NCI-H2227 (cell line): ENCODE measurements around the gene RC3H1.

ENCODE experiments used
- DNase-seq: peaks from one replicate; lab custom pipeline; 2025; ENCODE audit not compliant: unreplicated experiment; lab: John Stamatoyannopoulos, UW

RC3H1 gene

DNA sequence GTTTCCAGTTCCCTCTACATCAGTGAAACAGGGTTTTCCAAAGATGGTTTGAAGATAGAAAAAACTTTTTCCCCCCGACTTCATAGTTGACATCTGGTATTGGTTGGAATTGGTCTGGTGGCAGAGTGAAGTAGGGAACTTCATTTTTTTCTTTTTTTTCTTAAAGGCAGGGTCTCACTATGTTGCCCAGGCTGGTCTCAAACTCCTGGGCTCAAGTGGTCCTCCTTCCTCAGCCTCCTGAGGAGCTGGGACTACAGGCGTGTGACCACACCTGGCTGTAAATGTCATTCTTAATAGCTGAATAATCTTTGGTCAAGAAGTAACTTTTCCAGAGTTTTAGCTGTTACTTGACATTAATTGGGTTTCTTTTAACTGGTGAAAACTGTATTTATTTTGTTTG lies 132.3 kb downstream of the RC3H1 start:
- DNase-seq, result no peak

- DNase-seq, result no peak
These were observed 133.4 kb downstream of the RC3H1 start for GRCh38 chr1:173888749-173889148.

DNA sequence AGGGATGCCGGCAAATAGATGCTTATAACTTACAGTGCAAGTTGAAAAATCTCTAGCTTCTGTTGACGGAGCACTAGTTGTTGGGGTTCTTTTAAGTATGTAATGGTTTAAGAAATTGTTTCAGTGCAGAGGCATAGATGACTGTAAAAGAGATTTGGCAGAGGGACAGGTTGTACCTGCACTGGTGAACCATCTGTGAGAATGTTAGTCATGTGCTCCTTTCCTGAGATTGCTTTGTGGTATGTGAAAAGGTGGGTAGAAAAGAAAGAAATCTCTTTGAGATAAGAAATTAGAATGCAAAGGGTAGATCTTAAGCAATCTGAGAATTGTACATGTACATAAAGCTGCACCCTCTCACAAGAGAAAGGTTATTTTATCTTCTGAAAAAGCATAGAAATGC lies 134.5 kb downstream of the RC3H1 start:
- DNase-seq, result no peak

DNA sequence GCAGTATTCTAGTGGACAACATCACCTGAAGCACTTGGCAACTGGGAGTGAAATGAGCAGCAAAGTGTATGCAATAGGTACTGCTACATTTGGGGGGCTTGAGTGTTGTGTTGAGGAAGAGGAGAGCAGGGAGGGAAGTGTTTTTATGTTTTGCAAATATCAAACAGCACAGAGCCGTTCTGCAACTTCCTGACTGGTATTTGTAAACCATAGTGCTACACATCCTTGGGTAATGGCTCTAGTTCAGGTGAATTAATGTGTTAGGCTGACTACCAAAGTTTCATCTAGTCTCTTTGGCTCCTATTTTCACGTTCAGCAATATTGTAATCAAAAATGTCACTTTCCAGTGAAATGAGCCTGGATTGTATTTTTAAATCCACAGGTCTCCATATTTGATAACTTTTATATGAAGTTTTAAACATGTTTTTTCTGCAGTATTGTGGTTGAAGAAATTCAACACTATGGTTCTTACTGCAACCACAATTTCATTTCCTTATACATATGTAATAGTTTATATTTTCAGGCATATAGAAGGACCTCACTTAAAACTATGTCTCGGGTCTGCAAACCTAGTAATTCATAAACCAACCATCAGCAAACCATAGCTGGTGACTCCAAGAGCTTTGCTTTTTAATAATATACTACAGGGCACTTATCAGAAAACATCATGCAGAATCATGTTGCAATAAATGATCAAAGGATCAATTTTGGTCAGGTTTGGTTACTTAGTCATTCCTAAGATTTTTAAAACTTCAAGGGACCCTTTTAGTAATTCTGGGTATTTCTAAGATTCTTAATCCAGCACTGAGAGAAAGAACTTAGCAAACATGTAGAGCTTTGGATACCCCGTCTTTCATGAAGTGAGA lies 135.2 kb downstream of the RC3H1 start:
- no peak for DNase-seq

DNA sequence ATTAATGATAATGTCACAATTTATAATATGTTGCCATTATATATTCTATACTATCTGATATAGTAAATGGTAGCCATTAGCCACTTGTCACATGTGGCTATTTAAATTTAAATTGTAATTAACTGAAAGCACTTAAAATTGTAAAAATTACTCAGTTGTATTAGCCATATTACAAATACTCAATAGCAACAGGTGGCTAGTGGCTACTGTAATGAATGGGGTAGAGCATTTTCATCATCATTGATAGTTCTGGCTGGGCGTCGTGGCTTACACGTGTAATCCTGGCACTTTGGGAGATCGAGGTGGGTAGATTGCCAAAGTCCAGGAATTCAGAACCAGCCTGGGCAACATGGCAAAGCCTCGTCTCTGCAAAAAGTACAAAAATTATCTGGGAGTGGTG lies 137.5 kb downstream of the RC3H1 start:
- no peak for DNase-seq
